ENCODE data around the gene GNG4. TPM values are rescaled to one million over a fixed set of nuclear protein-coding genes. Genes with fewer than 3 reads are reported as not detected.

The GNG4 gene
- total and polyA plus RNA-seq, 2 of the 4 experiments (the other 2 are of a cell fraction), result 0.18 to 0.29 TPM

DNA sequence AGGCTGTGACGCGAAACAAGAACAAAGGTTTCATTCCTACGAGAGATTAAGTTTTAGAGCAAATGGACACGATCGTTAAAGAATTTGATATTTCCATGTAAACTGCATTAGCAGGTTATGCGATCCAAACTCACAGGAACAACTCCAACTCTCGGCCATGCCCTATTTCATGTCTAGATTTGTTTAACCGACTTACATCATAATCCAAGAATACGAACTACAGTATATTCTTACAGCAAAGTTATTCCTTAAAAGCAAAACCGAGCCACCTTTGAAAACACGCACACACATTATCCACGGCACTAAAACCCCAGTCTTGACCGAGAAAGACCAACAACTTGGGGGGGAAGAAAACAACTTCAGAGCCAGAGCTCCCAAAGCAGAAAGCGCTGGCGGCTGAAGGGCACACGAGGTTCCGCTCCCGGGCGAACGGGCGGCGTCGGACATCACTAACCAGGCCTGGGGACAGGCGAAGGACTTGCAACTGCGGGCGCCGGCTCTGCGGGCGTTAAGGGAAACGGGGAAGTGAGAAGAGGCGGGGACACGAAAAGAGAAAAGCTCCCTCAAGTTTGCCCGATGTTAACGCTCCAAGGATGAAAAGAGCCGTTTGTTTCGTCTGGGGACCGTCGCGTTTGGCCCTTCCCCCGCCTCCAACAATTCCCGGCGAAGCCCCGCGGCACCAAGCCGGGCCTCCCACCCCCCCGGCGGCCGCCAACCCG lies 146.0 kb downstream of the GNG4 start:
- H2BK15ac ChIP-seq (ENCODE audit: low read depth, low read length), result no peak overlapping the region
- no peaks in the 10 kb centered on the region for H3K9me3 ChIP-seq (ENCODE audit: control insufficient read depth, insufficient read depth, low read length)
- peak overlapping the region; percentile 80 for H2AK9ac ChIP-seq (replicated peaks; ENCODE audit: low read depth, low read length, poor library complexity)
- H3K27me3 ChIP-seq (ENCODE audit: control insufficient read depth, insufficient read depth, low read length), result no peaks in the 10 kb centered on the region
- peak overlapping the region; percentile 98 for H3K4me2 ChIP-seq (ENCODE audit: low read depth, low read length)
- WGBS, 2 experiments (ENCODE audit: extremely low coverage in 2 of 2, insufficient read length in 1 of 2), result 0% methylated on average over 2 of the region's 49 CpGs; no CpG with 5 or more reads in 1 of the 2 experiments
- BruUV-seq (replicated peaks), result no TSS peak
- no peak overlapping the region for H2AK5ac ChIP-seq (ENCODE audit: low read depth, low read length)
- no peak overlapping the region; the same call in 1 of the 2 replicates for H2BK20ac ChIP-seq (ENCODE audit: low read depth, low read length)
- peak overlapping the region; percentile 87 for H2BK5ac ChIP-seq (ENCODE audit: low read depth, low read length, poor library complexity, severe bottlenecking)
- DNase-seq, result peak; percentile 41
- H3K14ac ChIP-seq (replicated peaks; ENCODE audit: low read depth, low read length), result peak overlapping the region; percentile 92
- intact Hi-C loops (cut with micrococcal nuclease), result loop anchor here (2.0 to 5.0 kb wide), 2 partner anchors 251 to 279 kb away; no protein-coding TSS in a partner anchor
- H2AFZ ChIP-seq (replicated peaks; ENCODE audit: low read length, poor library complexity), result peak overlapping the region; percentile 99
- H4K20me1 ChIP-seq (ENCODE audit: insufficient read depth, low read length), result peaks cover 16% of the 10 kb centered on the region; the same call in 1 of the 2 replicates
- dilution Hi-C loops (cut with HindIII; ENCODE audit: low sequenced_read_pairs, unreplicated experiment), result no loop called here
- peaks cover 2% of the 10 kb centered on the region; the same call in 1 of the 2 replicates for H3K4me1 ChIP-seq (ENCODE audit: control insufficient read depth, insufficient read depth, low read length)
- peak overlapping the region; percentile 88 for H3K56ac ChIP-seq (ENCODE audit: extremely low read depth, insufficient read depth, low read length)
- H4K8ac ChIP-seq (ENCODE audit: low read depth in 2 of 2, low read length in 2 of 2), result peak overlapping the region in 1 of 2 experiments; percentile 48; a peak in 2 of 4 replicates
- peak overlapping the region; percentile 52; the same call in 1 of the 2 replicates for H4K5ac ChIP-seq (ENCODE audit: low read depth, low read length)
- H3K27ac ChIP-seq (ENCODE audit: insufficient read depth, low read length), result peak overlapping the region; percentile 88
- 0 out of 2 replicates have a peak overlapping the region, but pooled peaks have one; percentile 64 for H2BK120ac ChIP-seq (ENCODE audit: low read depth, low read length)
- TF ChIP-seq MXI1 (IDR thresholded peaks at IDR 0.05; ENCODE audit: borderline replicate concordance, low read depth, low read length) (peak; percentile 31; the same call in 1 of the 2 replicates), FOS (IDR thresholded peaks at IDR 0.05; ENCODE audit: low read depth, low read length) (no peak)
- peak overlapping the region; percentile 98 for H3K23ac ChIP-seq (ENCODE audit: low read depth, low read length)
- peak overlapping the region; percentile 69; the same call in 1 of the 2 replicates for H3K18ac ChIP-seq (ENCODE audit: low read depth, low read length)
- CTCF ChIA-PET, result interaction anchor here (1.0 to 1.6 kb wide), 3 partner anchors 12 to 468 kb away, joined by 3 to 7 read pairs (median 5); no protein-coding TSS in a partner anchor
- peak overlapping the region; percentile 83 for H3K4ac ChIP-seq (ENCODE audit: low read depth, low read length)
- in situ Hi-C loops (cut with MboI; ENCODE audit: low sequenced_read_pairs), result no loop called here
- H3K9me1 ChIP-seq (ENCODE audit: insufficient read depth, low read length), result no peaks in the 10 kb centered on the region
- H3K79me1 ChIP-seq (ENCODE audit: low read depth in 1 of 2, low read length in 2 of 2), result peaks cover 13 to 33% of the 10 kb centered on the region in 2 experiments; a peak in 3 of 4 replicates
- no peaks in the 10 kb centered on the region for H3K36me3 ChIP-seq (ENCODE audit: control insufficient read depth, insufficient read depth, low read length)
- peak; percentile 3 for ATAC-seq (ENCODE audit: low read depth)
- H4K91ac ChIP-seq (ENCODE audit: insufficient read depth, low read depth, low read length), result no peak overlapping the region
- H3K9ac ChIP-seq (ENCODE audit: low read depth, low read length), result peak overlapping the region; percentile 92
- peak overlapping the region; percentile 75 for H3K4me3 ChIP-seq (ENCODE audit: insufficient read depth, low read depth, low read length)
- POLR2A ChIA-PET (ENCODE audit: unreplicated experiment), result no interaction called here
